Esophagus (tissue), 2 donors: Measurements from ENCODE around the gene HPGDS. TPM values are rescaled to one million over a fixed set of nuclear protein-coding genes. Genes with fewer than 3 reads are reported as not detected.

Experiments
- H3K27ac ChIP-seq, 2 donors: one replicate each; pipeline ENCODE4 v1.5.1; 2013; ENCODE audit warnings: low read depth in 2 of 2, mild to moderate bottlenecking in 2 of 2, inconsistent platforms in 1 of 2, low read length in 1 of 2, moderate library complexity in 1 of 2
- H3K27me3 ChIP-seq, 2 donors: one replicate each; pipeline ENCODE4 v1.6.1; 2013; ENCODE audit warnings: low read length in 2 of 2, control low read depth in 1 of 2, mild to moderate bottlenecking in 1 of 2; ENCODE audit not compliant: insufficient read depth in 2 of 2, control insufficient read depth in 1 of 2
- H3K36me3 ChIP-seq, 2 donors: one replicate each; pipeline ENCODE4 v1.6.1; 2013; ENCODE audit warnings: low read length in 1 of 2; ENCODE audit not compliant: control insufficient read depth in 2 of 2, insufficient read depth in 2 of 2
- H3K4me1 ChIP-seq, 2 donors: one replicate each; pipeline ENCODE4 v1.6.1; 2013; ENCODE audit warnings: low read length in 1 of 2; ENCODE audit not compliant: control insufficient read depth in 2 of 2, insufficient read depth in 2 of 2
- H3K4me3 ChIP-seq, 2 donors: one replicate each; pipeline ENCODE4 v1.5.1; 2013; ENCODE audit warnings: low read length in 2 of 2, mild to moderate bottlenecking in 2 of 2, low read depth in 1 of 2, moderate library complexity in 1 of 2
- H3K9me3 ChIP-seq, 2 donors: one replicate each; pipeline ENCODE4 v1.6.1; 2013; ENCODE audit warnings: mild to moderate bottlenecking in 2 of 2, low read depth in 1 of 2, low read length in 1 of 2, moderate library complexity in 1 of 2; ENCODE audit not compliant: control insufficient read depth in 2 of 2, insufficient read depth in 1 of 2
- WGBS, 2 donors: extraction: QIAGEN DNeasy Blood & Tissue Kit; methylation state at CpG; one replicate each; pipeline ENCODE4 v1.1.7; 2013; 5-methylcytosine and 5-hydroxymethylcytosine counted together
- polyA plus RNA-seq, 2 donors: library from polyadenylated mRNA; stranded (reverse); fragments of 200-250 nt; gene quantifications; one replicate each; pipeline ENCODE4 v1.2.3, GENCODE V29; 2013
- donor health status: healthy with polysubstance abuse.
- donor health status: Bipolar disorder and iron deficiency.

Gene HPGDS
- polyA plus RNA-seq, 2 donors = 0.33 to 0.44 TPM

DNA sequence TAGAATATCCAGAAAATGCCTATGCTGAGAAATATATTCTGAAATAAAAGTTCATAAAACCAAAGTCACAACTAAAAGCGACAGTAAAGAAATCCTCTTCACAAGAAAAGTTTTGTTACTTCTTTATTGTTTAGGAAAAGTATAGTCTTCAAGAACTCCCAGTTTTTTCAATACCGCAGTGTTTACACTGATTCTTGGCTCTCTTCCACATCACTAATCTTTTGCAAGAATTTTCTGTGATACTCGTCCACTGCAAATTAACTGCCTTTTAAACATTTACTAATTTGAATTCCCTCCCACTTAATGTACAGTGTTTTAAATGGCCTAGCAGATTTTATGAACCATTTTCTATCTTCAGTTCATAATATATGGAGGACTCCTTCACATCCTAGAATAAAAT is 65.1 kb downstream of the HPGDS start:
- Histone ChIP-seq H3K9me3 (no peaks in the 10 kb centered on the region), H3K27me3 (no peaks in the 10 kb centered on the region), H3K27ac (no peak overlapping the region), H3K4me1 (no peaks in the 10 kb centered on the region), H3K36me3 (peaks cover 3 to 4% of the 10 kb centered on the region in 2 donors), H3K4me3 (no peak overlapping the region)
- 68 to 69% methylated on average over 3 of the region's 3 CpGs for WGBS, 2 donors

DNA sequence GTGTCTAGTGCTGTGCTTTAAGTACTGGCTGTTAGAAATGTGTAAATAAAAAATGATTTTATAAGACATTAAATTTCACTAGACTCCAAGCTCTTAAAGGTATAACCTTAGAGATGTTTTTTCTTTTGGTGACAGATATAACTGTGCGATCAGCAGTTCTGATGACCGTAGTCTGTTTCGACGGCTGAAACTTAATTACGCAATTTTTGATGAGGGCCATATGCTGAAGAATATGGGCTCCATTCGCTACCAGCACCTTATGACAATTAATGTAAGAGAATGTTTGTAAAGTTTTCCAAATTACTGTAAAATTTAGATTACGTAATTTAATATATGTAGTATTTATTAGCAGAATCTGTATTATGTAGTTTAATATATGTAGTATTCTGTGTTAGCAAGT is 66.4 kb downstream of the HPGDS start:
- WGBS, 2 donors = 96 to 97% methylated on average over 7 of the region's 7 CpGs

DNA sequence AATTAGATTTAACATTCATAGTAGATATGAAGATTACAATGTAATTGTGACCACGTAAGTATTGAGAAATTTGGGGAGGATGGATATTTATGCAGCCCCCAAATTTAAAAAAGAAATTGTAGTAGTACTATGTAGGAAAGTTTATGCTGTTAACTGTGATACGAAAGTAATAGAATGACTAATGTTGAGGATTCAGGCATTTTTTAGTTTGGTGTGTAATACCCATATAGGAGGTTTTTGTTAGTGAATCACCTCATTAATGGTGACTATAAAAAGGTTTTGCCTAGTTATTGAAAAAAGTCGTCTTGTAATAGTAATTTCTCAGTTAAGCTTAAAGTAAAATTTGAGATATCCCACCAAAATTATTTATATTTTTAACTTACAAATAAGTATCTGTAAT is 67.7 kb downstream of the HPGDS start:
- Histone ChIP-seq H3K4me3 (no peak overlapping the region), H3K27ac (no peak overlapping the region), H3K4me1 (no peaks in the 10 kb centered on the region), H3K36me3 (peaks cover 3 to 4% of the 10 kb centered on the region in 2 donors), H3K9me3 (no peaks in the 10 kb centered on the region), H3K27me3 (no peaks in the 10 kb centered on the region)
- 95 to 97% methylated on average over 3 of the region's 3 CpGs for whole genome bisulfite sequencing, 2 donors

More for the DNA sequence above, 66.4 kb downstream of the HPGDS start:
- Histone ChIP-seq H3K9me3 (no peaks in the 10 kb centered on the region), H3K27ac (no peak overlapping the region), H3K27me3 (no peaks in the 10 kb centered on the region), H3K4me1 (no peaks in the 10 kb centered on the region), H3K4me3 (no peak overlapping the region), H3K36me3 (peaks cover 3 to 4% of the 10 kb centered on the region in 2 donors)

DNA sequence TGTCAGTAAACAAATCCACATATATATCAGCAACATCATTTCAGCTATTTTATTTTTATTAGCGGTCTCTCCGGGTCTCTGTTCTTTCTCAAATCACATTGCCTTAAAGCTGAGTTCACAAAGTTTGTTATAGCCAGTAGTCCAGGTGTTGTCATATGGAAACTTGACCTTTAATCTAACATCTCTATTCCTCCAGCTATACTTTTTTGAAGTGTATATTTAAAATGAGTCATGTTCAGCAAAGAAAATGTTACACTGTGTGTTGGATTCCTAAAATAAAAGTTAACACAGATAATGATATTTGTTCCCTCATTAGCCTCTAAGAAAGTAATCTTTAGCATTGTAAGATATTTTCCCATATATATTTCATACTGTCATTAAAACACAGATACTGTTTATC is 71.4 kb downstream of the HPGDS start:
- Histone ChIP-seq H3K9me3 (no peaks in the 10 kb centered on the region), H3K4me1 (no peaks in the 10 kb centered on the region), H3K27me3 (no peaks in the 10 kb centered on the region), H3K4me3 (no peak overlapping the region), H3K36me3 (peaks cover 0 to 2% of the 10 kb centered on the region in 2 donors), H3K27ac (no peak overlapping the region)
- 47 to 74% methylated on average over 2 of the region's 2 CpGs for WGBS, 2 donors

DNA sequence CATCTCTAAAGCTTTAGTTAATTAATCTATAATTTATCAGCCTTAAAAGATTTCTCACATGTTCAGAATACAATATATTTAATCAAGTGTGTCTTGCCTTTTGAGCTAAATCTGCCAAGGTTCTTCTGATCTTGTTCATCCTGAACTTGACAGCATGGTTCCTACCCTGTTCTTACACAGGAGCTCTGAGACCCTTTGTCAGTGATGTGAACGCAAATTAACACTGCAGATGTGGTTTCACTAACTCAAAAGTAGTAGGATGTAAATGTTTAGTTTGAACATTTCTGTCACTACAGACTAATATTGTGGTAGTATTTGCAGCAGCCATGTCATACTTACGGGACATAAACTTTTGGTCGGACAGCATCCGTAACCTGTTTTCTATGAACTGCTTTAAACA is 75.6 kb downstream of the HPGDS start:
- no peaks in the 10 kb centered on the region for H3K27me3 ChIP-seq
- no peak overlapping the region for H3K4me3 ChIP-seq
- peaks cover 0 to 2% of the 10 kb centered on the region in 2 donors for H3K36me3 ChIP-seq
- no peak overlapping the region for H3K27ac ChIP-seq
- H3K9me3 ChIP-seq = no peaks in the 10 kb centered on the region
- H3K4me1 ChIP-seq = no peaks in the 10 kb centered on the region
- WGBS, 2 donors = 96 to 98% methylated on average over 4 of the region's 4 CpGs

DNA sequence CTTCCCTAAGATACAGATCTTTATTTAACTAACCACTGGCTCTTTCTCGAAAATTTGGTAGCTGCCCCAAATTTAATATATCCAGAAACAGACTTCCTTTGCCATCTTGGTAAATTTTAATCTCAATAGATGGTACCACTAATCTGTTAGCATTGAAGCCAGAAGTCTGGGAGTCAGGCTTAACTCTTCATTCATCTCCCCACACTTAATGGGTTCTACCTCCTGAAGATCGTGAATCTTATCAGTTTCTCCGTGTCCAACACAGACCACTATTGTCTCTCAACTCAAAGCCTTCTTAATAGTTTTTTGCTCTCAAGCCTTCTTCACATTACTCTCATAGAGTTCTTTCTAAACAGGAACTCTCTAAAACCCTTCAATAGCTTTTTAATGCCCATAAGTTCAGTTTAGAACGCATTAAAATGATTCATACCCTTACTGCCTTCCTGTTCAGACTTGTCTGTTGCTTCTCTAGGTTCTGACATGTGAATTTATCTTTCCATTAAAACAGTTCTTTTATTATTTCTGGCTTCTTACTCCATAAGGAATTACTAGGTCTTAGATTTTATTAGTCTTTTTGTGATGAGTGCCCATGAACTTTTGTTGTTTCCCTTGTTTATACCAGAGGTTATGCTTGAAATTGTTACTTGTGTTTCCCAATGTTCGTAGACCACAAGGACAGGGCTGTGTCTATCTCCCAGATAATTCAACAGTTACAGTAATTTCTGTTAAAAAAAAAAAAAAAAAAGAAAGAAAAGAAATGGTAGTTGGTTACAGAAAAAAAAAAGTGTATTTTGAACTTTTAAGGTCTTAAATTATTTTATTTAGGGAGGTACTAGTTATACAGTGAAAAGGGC is 80.2 kb downstream of the HPGDS start:
- whole genome bisulfite sequencing, 2 donors = 49 to 72% methylated on average over 5 of the region's 5 CpGs
- no peak overlapping the region for H3K27ac ChIP-seq
- no peaks in the 10 kb centered on the region for H3K4me1 ChIP-seq
- H3K4me3 ChIP-seq = no peak overlapping the region
- no peaks in the 10 kb centered on the region for H3K36me3 ChIP-seq
- H3K27me3 ChIP-seq = no peaks in the 10 kb centered on the region
- H3K9me3 ChIP-seq = no peaks in the 10 kb centered on the region

DNA sequence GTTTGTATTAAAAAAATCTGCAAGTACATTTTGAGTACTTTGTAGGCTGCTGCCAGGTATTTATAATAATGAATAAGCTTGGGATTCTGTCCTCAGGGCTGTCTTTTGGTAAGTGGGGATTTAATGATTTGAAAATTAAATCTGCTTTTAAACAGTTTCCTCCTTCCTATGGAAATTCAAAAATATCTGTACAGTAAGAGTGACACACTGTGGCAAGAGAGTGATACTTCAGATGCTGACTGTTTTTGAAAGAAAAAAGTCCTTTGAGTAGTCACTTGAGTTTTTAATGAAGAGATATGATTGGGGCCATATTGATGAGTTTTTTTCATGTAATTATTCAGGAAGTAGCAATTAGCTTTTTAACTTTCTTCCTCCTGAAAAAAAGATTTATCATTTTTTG is 85.8 kb downstream of the HPGDS start:
- Histone ChIP-seq H3K4me3 (no peak overlapping the region), H3K27me3 (no peaks in the 10 kb centered on the region), H3K4me1 (no peaks in the 10 kb centered on the region), H3K36me3 (no peaks in the 10 kb centered on the region), H3K27ac (no peak overlapping the region), H3K9me3 (no peaks in the 10 kb centered on the region)

DNA sequence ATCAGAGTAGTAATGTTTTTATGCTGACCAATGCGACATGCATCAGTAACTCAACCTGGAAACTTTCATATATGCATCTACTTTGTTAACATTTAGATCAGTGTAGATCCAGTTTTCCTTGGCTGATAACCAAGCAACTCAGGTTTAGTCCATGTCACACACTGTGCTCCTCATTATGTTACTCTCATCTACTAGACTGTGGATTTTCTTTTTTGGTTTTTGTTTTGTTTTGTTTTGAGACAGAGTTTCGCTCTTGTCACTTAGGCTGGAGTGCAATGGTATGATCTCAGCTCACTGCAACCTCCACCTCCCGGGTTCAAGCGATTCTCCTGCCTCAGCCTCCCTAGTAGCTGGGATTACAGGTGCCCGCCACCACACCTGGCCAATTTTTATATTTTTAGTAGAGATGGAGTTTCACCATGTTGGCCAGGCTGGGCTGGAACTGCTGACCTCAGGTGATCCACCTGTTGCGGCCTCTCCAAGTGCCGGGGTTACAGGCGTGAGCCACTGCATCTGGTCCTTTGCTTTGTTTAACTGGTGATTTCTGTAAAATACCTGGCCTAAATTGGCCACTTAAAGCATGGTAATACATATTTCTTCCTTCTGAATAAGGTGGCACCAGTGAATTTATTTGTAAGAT is 86.4 kb downstream of the HPGDS start:
- Histone ChIP-seq H3K4me3 (no peak overlapping the region), H3K27me3 (no peaks in the 10 kb centered on the region), H3K4me1 (no peaks in the 10 kb centered on the region), H3K27ac (no peak overlapping the region), H3K9me3 (no peaks in the 10 kb centered on the region), H3K36me3 (no peaks in the 10 kb centered on the region)
- WGBS, 2 donors = 78 to 90% methylated on average over 8 of the region's 8 CpGs

DNA sequence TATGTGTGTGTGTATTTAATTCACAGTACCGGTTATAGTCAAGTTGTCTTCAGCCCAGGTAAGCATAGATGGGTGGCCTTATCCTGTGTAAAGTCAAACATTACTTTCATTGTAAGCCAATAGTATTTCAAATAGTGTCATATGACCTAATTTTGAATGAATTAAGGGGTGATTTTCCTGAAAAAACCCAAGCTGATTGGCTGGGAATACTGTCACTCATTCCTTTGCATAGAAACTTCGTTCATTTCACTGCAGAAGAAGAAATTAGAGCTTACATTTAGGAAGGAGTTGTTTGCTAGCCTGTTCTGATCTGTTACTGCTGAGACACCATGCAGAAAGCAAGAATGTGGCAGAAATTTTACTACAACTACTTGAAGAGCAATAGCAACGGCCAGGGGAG is 89.6 kb downstream of the HPGDS start:
- H3K4me1 ChIP-seq = no peaks in the 10 kb centered on the region
- no peak overlapping the region for H3K4me3 ChIP-seq
- WGBS, 2 donors = 51 to 84% methylated on average over 3 of the region's 3 CpGs
- H3K36me3 ChIP-seq = no peaks in the 10 kb centered on the region
- no peaks in the 10 kb centered on the region for H3K27me3 ChIP-seq
- H3K27ac ChIP-seq = no peak overlapping the region
- no peaks in the 10 kb centered on the region for H3K9me3 ChIP-seq

DNA sequence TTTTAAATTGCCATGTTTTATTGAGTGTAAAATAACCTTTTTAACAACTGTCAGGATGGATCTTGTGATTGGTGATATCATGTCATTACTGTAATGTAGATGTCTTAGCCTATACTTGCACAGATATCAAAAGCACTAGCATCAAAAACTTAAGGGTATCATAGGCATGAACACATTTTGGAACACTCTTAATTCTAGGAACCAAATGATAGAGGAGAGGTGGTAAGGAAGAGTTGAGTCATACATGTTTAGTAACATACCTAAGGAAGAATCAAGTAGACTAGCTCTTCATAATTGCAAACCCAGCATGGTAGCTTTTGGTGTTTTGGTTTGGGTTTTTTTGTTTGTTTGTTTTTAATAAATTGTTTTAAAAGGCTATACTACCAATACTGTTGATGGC is 91.5 kb downstream of the HPGDS start:
- Histone ChIP-seq H3K27ac (no peak overlapping the region), H3K4me3 (no peak overlapping the region), H3K4me1 (no peaks in the 10 kb centered on the region), H3K9me3 (no peaks in the 10 kb centered on the region), H3K27me3 (no peaks in the 10 kb centered on the region), H3K36me3 (peaks cover 0 to 2% of the 10 kb centered on the region in 2 donors)
